SKM-1 treated with dmso at 0.1 percent for 144 hours (cell line): ENCODE data around the gene ELMO1.
"Not testable (repeated sequence)": the region's sequence is repeated elsewhere in the genome, so short reads cannot be mapped to it uniquely, and the experiment has no call there.

Experiments used
- DNase-seq: peaks from one replicate; lab custom pipeline; 2025; ENCODE audit not compliant: unreplicated experiment; lab: John Stamatoyannopoulos, UW

Gene ELMO1

GRCh38 chr7:37149051-37149772 is 299.5 kb downstream of the ELMO1 start:
- no peak for DNase-seq

DNA sequence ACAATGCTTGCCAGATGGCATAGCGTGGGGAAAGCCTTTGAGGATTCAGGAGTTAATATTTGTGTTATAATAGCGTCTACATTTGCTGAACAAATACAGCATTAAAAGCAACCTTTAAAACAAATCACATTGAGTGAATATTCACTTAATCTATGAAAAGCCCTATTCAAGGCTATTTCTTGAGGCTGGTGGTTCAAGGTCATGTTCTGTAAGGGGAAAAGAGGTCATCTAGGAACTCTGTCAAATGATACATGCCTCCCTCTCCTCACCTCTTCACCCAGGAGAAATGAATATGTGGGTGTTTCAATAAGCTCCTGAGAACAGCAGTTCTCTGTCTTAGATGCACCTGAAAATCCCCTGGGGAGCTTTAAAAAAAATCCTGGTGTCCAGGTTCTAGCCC is 303.0 kb downstream of the ELMO1 start:
- no peak for DNase-seq

DNA sequence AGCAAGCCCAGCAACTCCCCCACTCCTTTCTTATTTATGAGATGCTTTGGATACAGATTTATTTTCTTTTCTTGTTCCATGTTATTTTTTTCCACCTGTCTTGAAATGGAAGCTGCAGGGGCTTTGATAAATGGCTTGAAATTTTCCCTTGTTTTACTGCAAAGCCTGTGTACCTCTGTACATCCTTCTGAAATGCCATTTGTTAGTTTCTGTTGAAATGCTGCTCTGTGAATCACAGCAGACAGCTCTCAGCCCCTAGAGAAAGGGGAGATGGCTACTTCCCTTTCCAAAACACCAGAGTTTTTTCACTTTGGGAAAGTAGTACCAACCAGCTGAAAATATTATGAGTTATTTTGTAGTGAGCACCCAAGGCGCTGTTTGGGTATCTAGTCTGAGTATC is 304.2 kb downstream of the ELMO1 start:
- no peak for DNase-seq

DNA sequence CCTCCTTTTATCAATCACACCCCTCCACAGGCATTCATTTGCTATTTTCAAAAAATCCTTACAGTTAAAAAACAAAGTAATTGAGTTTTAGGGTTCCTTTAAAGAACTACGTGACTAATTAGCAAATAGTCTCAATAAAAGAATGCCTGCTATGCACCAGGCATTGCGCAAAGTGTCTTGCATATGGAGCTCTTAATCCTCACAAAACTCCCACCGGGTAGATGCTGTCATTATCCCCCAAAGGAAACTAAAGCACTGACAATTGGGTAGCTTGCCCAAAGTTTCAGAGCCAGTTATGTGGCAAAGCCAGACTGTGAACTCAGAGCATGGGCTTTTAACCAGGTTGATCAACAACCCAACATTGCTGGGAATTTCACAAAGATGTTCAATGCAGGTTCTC is 305.7 kb downstream of the ELMO1 start:
- DNase-seq: no peak

DNA sequence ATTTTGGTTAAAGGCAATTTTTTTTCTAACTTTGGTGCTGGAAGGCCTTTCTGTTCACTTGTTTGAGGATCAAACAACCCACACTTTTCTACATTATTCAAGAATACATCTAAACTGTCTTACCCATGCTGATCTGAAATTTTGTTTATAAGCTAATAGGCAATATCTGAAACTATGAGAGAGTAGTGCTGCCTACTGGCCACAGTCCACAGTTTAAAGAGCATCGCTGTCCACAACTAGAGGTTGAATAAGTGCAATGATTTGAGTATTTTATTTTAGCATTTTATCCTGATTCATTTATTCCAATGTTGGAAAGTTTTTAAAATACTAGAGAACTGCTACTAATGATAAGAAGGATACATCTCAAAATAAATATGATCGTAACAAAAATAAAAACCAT is 306.9 kb downstream of the ELMO1 start:
- DNase-seq: no peak

DNA sequence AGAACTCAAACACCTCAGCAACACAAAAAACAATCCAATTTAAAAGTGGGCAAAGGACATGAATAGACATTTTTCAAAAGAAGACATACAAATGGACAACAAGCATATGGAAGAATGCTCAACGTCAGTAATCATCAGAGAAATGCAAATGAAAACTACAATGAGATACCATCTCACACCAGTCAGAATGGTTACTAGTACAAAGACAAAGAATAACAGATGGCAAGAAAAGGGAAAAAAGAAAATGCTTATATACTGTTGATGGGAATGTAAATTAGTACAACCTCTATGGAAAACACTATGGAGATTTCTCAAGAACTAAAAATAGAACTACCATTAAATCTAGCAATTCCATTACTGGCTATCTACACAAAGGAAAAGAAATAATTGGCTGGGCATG is 314.8 kb downstream of the ELMO1 start:
- not testable (repeated sequence) for DNase-seq

DNA sequence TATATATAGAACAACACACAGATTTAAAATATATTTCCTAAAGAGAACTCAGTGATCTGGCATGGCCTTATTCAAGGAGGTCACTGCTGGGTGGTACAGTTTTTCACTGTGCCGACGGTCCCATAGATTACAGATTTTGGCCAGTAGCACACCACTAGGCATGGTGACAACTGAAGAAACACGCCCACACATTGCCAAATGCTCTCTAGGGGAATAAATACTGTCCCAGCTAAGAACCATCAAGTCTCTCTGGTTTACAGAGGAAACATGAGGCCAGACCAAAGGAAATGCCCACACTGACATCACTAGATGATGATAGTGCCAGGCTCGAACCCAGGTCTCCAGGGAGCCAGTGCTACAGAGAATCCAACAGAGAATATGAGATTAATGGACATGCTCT is 316.8 kb downstream of the ELMO1 start:
- DNase-seq: no peak

- no peak for DNase-seq
These were observed 319.6 kb downstream of the ELMO1 start for GRCh38 chr7:37129035-37129425.

- DNase-seq: no peak
These were observed 320.2 kb downstream of the ELMO1 start for GRCh38 chr7:37128327-37129034.

- no peak for DNase-seq
These were observed 329.3 kb downstream of the ELMO1 start for GRCh38 chr7:37119296-37119860.

DNA sequence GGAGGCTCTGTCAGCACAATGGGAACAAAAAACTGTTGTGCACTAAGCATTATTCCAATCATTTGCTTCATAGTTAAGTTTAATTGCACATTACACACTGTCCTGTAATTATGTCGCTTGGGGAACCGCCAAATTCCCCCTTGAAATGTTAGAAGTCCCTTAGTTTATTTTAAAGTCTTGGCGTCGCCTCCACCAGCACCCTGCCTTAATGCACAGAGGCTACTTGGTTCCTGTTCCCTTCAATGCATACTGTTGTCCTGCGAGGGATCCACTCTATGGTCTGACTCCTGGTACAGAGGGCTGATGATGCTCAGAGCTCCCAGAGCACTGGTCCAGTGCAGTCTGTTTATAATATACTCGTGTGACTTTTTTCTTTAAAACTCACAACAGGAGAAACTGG is 330.7 kb downstream of the ELMO1 start:
- DNase-seq: no peak

GRCh38 chr7:37117292-37117691 is 331.4 kb downstream of the ELMO1 start:
- DNase-seq: no peak

DNA sequence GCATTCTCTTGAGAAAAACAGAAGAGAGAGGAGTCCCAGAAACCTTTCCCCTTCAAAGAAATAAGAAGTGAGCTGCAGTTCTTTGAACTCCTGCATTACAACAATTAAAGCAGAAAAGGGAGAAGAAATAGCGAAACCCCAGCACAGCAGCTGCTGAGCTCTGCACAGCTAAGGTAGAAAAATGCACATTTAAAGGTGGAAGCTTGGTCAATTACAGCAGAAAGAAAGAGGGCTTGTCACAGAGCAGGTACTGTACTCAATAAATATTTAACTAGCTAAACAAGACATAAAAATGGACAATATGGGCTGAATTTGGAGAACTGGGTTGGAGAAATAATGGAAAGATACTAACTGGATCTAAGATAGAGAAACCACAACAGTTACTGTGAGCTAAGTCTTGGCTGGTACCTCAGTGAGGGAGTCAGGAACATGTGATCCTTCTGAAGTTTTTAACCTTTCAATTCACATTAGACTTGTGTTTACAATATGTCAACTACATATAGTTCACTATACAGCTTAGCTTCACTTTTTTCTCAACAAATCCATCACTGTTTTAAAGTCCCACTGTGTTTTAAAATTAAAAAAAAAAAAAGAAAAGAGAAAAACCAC is 332.5 kb downstream of the ELMO1 start:
- no peak for DNase-seq

DNA sequence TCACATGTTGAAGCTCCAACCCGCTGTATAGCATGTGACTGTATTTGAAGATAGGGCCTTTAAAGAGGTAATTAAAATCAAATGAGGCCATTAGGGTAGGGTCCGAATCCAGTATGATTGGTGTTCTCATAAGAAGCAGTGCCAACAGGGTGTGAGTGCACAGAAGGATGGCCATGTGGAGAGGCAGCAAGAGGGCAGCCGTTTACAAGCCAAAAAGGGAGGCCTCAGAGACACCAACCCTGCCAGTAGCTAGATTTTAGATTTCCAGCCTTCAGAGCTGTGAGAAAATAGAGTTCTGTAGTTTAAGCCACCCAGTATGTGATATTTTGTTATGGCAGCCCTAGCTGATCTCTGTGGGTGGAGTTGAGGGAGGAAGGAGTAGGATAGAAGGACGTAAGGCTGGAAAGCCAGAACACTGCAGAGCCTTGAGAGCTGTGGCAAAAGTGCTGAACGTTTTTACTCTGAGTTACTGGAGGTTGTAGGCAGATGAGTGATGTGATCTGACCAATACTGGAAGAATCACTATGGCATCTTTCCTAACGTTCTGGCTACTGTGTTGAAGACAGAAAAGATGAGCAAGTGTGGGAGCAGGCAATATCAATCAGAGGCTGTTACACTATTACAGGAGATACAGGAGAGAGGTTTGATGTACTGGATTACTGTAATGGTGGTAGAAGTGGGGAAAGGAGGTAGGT is 334.9 kb downstream of the ELMO1 start:
- no peak for DNase-seq

GRCh38 chr7:37112876-37113275 is 335.8 kb downstream of the ELMO1 start:
- no peak for DNase-seq

- no peak for DNase-seq
These were observed 336.4 kb downstream of the ELMO1 start for GRCh38 chr7:37112218-37112617.

DNA sequence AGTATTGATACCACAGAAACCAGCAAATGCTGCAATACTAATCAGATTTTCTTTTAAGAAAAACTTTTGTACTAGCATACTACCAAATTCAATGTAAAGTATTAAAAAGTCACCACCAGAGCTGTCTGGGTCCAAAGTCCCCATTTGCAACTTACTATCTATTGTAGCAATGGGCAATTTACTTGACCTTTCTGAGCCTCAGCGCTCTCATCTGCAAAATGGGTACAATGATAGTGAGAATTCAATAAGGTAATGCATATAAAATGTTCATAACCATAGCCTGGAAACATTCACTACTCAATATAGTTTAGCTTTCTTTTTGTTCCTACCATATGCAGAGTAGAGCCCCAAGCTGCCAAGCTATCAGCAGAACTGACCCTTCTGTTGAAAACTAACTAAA is 337.2 kb downstream of the ELMO1 start:
- no peak for DNase-seq

DNA sequence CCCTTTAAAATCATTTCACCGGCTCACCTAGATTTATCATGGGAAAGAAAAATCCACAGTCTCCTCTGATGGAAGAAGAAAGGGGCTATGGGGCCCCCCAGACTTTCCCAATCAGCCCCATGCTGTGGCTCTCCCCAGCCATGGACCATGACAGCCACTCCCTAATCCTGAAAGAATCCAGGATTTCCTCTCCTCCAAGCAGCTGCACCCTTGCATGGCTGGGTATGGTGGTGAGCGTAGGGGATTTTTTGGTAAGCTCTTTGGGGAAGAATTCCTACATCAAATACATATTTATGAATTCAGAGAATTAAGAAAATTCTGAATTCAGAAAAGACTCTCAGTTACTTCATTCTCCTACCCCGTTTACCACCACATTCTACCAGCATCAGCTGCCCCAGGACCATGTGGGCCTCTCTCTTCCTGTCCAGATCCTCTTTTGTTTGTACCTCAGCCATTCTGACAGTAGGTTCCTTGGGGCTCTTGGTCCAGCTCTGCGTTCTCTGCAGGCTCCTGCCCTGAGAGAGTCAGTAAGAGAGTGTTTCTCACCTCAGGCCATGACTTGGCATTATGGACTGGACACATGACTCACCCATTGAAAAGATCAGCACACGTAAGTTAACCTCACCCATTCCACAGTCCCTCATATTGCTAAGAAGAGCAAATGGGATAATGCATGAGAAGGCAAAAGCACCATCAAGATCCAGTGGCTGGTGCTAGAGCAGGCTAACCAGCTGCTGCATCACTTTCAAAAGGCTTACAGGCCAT is 337.8 kb downstream of the ELMO1 start:
- no peak for DNase-seq

DNA sequence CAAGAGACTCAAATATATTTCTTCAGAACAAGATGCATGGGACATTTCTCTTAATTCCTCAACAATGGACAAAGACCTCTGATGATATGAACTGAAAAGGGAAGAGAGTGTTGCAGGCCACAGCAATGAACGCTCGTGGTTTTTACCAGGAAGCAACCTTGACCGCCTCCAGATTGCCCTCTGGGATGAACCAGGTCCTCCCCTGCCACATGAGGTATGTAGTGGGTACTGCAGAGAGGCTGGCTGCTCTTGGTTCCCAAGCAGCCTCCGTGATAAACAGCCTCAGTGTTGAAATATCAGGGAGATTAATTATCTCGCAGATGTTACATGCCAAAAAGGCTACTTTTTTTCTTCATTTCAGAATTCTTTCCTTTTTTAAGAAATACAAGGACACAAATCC is 338.8 kb downstream of the ELMO1 start:
- peak; percentile 19 for DNase-seq

DNA sequence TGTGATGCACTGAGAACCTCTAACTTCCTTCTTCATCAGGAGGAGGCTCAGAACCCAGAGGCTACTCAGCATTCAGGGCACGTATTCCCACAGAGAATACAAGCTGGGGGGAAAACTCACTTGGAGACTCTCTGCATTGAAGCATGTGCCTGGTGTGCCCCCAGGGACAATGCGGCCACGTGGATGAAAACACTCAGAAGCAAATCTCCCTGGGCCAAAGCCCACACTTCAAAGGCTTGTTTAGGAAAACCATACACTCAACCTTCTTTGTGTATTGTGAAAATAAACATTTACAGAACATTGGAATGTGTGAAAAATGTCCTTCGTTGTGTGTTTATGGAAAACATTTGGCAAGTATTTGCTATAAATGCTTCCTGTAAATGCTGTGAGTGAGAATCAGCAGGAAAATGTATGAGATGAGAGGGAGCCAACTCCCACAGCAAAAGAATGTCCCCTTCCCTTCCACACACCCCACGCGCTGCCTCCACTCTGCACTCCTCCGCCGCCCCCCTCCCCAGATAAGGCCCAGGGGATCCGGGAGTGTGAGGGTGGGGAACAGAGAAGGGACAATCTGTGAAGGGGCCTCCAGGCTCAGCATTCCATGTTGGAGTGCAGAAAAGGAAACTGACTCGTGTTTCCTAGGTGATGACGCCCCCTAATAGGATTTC is 339.5 kb downstream of the ELMO1 start:
- DNase-seq: no peak
